Measurements from ENCODE around the gene BICC1. TPM values are rescaled to one million over a fixed set of nuclear protein-coding genes. Genes with fewer than 3 reads are reported as not detected.

BICC1 gene
- total and polyA plus RNA-seq, 2 of the 13 experiments (the other 11 are each of a cell fraction or from before 2014, with no cell fraction given): 0.18 to 1.5 TPM

- CTCF ChIA-PET (ENCODE audit: low intra/inter-chr PET ratio, low total read pairs): no interaction called here
- Histone ChIP-seq H3K4me2 (ENCODE audit: low read depth, low read length) (no peak overlapping the region), H3K79me2 (ENCODE audit: insufficient read depth, low read length) (no peaks in the 10 kb centered on the region), H4K20me1 (ENCODE audit: insufficient read depth, low read length) (no peaks in the 10 kb centered on the region; the same call in 1 of the 2 replicates), H2AFZ (ENCODE audit: low read length) (no peak overlapping the region), H3K4me3 (replicated peaks in 1 of 3; ENCODE audit: insufficient read depth in 1 of 3, low read depth in 2 of 3, low read length in 3 of 3) (no peak overlapping the region), H3K9me3 (ENCODE audit: low read length) (peaks cover 16% of the 10 kb centered on the region; the same call in 1 of the 2 replicates), H3K27ac (ENCODE audit: extremely low read length, insufficient read depth, low read length) (no peak overlapping the region), H3K4me1 (ENCODE audit: insufficient read depth, low read length) (no peaks in the 10 kb centered on the region), H3K9ac (ENCODE audit: insufficient read depth, low read depth, low read length) (no peak overlapping the region), H3K27me3 (ENCODE audit: control insufficient read depth in 1 of 2, insufficient read depth in 2 of 2, low read length in 2 of 2) (no peaks in the 10 kb centered on the region), H3K36me3 (replicated peaks in 1 of 2; ENCODE audit: control insufficient read depth in 1 of 2, insufficient read depth in 2 of 2, low read length in 2 of 2) (no peaks in the 10 kb centered on the region)
- in situ Hi-C loops (cut with HindIII; ENCODE audit: extremely low pct_ligation_motif_present, low pct_unique_long_range_greater_than_20kb): no loop called here
- TF ChIP-seq ZNF326 (CRISPR knock-in tag; IDR thresholded peaks at IDR 0.05; ENCODE audit: borderline replicate concordance) (no peak), SALL1 (CRISPR knock-in tag; IDR thresholded peaks at IDR 0.05) (no peak), ZNF605 (CRISPR knock-in tag; IDR thresholded peaks at IDR 0.05) (no peak), MBNL3 (CRISPR knock-in tag; conservative IDR thresholded peaks at IDR 0.05) (no peak), MATR3 (CRISPR knock-in tag; IDR thresholded peaks at IDR 0.05) (no peak), ZBTB42 (CRISPR knock-in tag; IDR thresholded peaks at IDR 0.05) (no peak), PAF1 (CRISPR knock-in tag; IDR thresholded peaks at IDR 0.05) (no peak), ZBTB21 (CRISPR knock-in tag; IDR thresholded peaks at IDR 0.05) (no peak), ZNF780A (CRISPR knock-in tag; IDR thresholded peaks at IDR 0.05) (no peak), ASH2L (IDR thresholded peaks at IDR 0.05; ENCODE audit: insufficient read length, low read depth, low read length) (no peak), ZNF709 (CRISPR knock-in tag; IDR thresholded peaks at IDR 0.05) (no peak), PRMT3 (CRISPR knock-in tag; IDR thresholded peaks at IDR 0.05; ENCODE audit: borderline replicate concordance, low read depth) (no peak), POLR2AphosphoS2 (IDR thresholded peaks at IDR 0.05; ENCODE audit: low read depth, low read length) (no peak), TMF1 (CRISPR knock-in tag; IDR thresholded peaks at IDR 0.05; ENCODE audit: low read depth) (no peak), XRCC5 (optimal IDR thresholded peaks at IDR 0.05; ENCODE audit: low read length) (no peak), SCMH1 (CRISPR knock-in tag; IDR thresholded peaks at IDR 0.05; ENCODE audit: borderline replicate concordance) (no peak)
- TF ChIP-seq, protein P1, sequence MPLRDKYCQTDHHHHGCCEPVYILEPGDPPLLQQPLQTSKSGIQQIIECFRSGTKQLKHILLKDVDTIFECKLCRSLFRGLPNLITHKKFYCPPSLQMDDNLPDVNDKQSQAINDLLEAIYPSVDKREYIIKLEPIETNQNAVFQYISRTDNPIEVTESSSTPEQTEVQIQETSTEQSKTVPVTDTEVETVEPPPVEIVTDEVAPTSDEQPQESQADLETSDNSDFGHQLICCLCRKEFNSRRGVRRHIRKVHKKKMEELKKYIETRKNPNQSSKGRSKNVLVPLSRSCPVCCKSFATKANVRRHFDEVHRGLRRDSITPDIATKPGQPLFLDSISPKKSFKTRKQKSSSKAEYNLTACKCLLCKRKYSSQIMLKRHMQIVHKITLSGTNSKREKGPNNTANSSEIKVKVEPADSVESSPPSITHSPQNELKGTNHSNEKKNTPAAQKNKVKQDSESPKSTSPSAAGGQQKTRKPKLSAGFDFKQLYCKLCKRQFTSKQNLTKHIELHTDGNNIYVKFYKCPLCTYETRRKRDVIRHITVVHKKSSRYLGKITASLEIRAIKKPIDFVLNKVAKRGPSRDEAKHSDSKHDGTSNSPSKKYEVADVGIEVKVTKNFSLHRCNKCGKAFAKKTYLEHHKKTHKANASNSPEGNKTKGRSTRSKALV (CRISPR knock-in tag; IDR thresholded peaks at IDR 0.05): no peak
- TF ChIP-seq, protein P2, sequence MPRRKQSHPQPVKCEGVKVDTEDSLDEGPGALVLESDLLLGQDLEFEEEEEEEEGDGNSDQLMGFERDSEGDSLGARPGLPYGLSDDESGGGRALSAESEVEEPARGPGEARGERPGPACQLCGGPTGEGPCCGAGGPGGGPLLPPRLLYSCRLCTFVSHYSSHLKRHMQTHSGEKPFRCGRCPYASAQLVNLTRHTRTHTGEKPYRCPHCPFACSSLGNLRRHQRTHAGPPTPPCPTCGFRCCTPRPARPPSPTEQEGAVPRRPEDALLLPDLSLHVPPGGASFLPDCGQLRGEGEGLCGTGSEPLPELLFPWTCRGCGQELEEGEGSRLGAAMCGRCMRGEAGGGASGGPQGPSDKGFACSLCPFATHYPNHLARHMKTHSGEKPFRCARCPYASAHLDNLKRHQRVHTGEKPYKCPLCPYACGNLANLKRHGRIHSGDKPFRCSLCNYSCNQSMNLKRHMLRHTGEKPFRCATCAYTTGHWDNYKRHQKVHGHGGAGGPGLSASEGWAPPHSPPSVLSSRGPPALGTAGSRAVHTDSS (CRISPR knock-in tag; conservative IDR thresholded peaks at IDR 0.05): no peak
- DNase-seq (ENCODE audit: low spot score) (no peak), FAIRE-seq (no peak), ATAC-seq (no peak)
- no TSS peak for BruUV-seq (replicated peaks)
- POLR2A ChIA-PET: no interaction called here
- intact Hi-C loops (cut with micrococcal nuclease; ENCODE audit: unreplicated experiment): no loop called here
Measured at GRCh38 chr10:58727633-58728032, 215.0 kb downstream of the BICC1 start.
